Erythroblast (primary cell): Measurements from ENCODE around the gene TARP.

ENCODE experiments used
- GATA1 ChIP-seq: IDR thresholded peaks from 2 replicates; pipeline ENCODE4 v1.6.1; 2011; ENCODE audit warnings: low read depth, mild to moderate bottlenecking, control low read depth, low read length, moderate library complexity
- POLR2A ChIP-seq: IDR thresholded peaks from 2 replicates; pipeline ENCODE4 v1.6.1; 2011; ENCODE audit warnings: mild to moderate bottlenecking, low read length

GRCh38 chr7:38318241-38318640, 44.8 kb upstream of the TARP start:
- TF ChIP-seq POLR2A (no peak), GATA1 (no peak)
